Prostate gland (tissue), 2 donors: ENCODE measurements around the gene PEF1. TPM values are rescaled to one million over a fixed set of nuclear protein-coding genes. Genes with fewer than 3 reads are reported as not detected.

Experiments
- DNase-seq: peaks from one replicate; pipeline ENCODE4 v3.0.0-alpha.2; 2019; ENCODE audit warnings: low spot score
- H3K27ac ChIP-seq, 2 donors: fragments of 200-600 bp; sonication (generic); 2 replicates each; pipeline ENCODE4 v1.5.1; 2017 to 2019
- H3K27me3 ChIP-seq: fragments of 200-600 bp; sonication (generic); replicated peaks from 2 replicates; pipeline ENCODE4 v1.5.1; 2019; ENCODE audit not compliant: insufficient read depth
- H3K36me3 ChIP-seq, 2 donors: fragments of 200-600 bp; sonication (generic); 1 replicate in 1 of 2; 2 replicates in 1 of 2; pipeline versions ENCODE4 v1.5.1 to v1.8.1; 2017 to 2019
- H3K4me1 ChIP-seq: fragments of 200-600 bp; sonication (generic); replicated peaks from 2 replicates; pipeline ENCODE4 v1.5.1; 2019
- H3K4me3 ChIP-seq, 2 donors: fragments of 200-600 bp; sonication (generic); 2 replicates each; pipeline ENCODE4 v1.5.1; 2017 to 2019
- H3K9me3 ChIP-seq: fragments of 200-600 bp; sonication (generic); 2 replicates; pipeline ENCODE4 v1.5.1; 2017
- POLR2A ChIP-seq: fragments of 450-650 bp; IDR thresholded peaks from one replicate; pipeline ENCODE4 v1.6.1; 2016; ENCODE audit warnings: antibody characterized with exemption, mild to moderate bottlenecking
- POLR2AphosphoS5 ChIP-seq: sonication (generic); formaldehyde crosslinking; IDR thresholded peaks from one replicate; pipeline ENCODE4 v1.6.1; 2017; ENCODE audit warnings: antibody characterized with exemption
- WGBS: methylation state at CpG from one replicate; pipeline ENCODE4 v1.1.5; 2018; 5-methylcytosine and 5-hydroxymethylcytosine counted together
- intact Hi-C: fragments of 100-400 bp; cut with DNase I; formaldehyde crosslinking; loops from one replicate; pipeline ENCODE4 v1.14.2; 2022
- total RNA-seq, 2 donors: library from RNA; depleted of rRNA; stranded (reverse); fragments of >200 nt; gene quantifications; one replicate each; pipeline ENCODE4 v1.1.0, GENCODE V29; 2016
- TF ChIP-seq, protein P1 (sequence below), 4 experiments: fragments of 200-600 bp in 2 of 4; fragments of 450-650 bp in 2 of 4; sonication (generic) in 2 of 4; IDR thresholded peaks; 1 replicate in 3 of 4; 2 replicates in 1 of 4; pipeline ENCODE4 v1.5.1; 2016 to 2019; ENCODE audit warnings: antibody characterized with exemption in 4 of 4, mild to moderate bottlenecking in 2 of 4, moderate library complexity in 2 of 4

The PEF1 gene
- total RNA-seq, 2 donors from 2014 or later = 83.1 to 99.5 TPM

DNA sequence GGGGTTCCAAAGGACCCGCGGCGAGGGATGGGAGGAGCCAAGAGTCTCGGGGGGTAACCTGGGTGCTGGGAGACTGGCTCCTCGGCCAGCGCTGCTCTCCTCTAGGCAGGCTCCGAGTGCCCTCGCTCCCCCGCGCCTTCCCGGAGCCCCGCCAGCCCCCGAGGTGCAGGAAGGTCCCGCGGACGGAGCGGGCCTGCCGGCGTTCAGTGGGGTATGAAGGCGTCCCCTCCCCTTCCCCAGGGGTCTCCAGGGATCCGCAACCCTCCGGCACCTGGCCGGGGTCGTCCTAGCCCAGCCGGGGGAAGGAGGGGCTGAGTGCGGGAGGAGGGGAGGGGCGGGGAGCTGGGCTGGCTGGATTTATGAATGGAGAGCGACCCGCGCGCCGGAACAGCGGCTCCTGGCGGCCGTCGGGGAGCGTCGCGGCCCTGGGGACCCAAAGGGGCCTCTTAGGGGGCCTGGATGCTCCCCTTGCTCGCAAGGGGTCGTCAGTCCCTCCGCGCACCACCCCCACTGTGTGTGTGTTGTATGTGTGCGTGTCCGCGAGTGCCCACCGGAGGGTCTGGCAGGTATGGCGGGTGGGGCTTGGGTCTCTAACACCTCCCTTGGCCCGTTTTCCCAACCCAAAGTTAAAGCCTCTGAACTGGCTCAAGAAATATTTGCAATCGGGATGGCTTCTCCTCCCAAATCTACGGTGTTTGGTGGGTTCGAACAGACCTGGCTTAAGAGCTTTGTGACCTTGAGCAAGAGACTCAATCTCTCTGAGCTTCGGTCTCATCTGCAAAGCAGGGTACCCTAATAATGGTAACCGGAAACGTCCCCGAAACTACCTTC, 26.5 kb downstream of the PEF1 start:
- 19% methylated on average over 40 of the region's 56 CpGs for WGBS
- no peak for DNase-seq
- intact Hi-C loops = no loop called here

GRCh38 chr1:31617218-31617915, 27.3 kb downstream of the PEF1 start, which contains the start of gene HCRTR1:
Gene HCRTR1, plus strand, starts transcription at chr1:31617689. Its CDS starts 1,504 bp downstream, at chr1:31619193.
- Histone ChIP-seq H3K36me3 (no peaks in the 10 kb centered on the region), H3K9me3 (no peaks in the 10 kb centered on the region), H3K27me3 (peaks cover 4% of the 10 kb centered on the region), H3K27ac (no peak within 1 kb of the TSS), H3K4me3 (peak within 1 kb of the TSS; percentile 31 to 40), H3K4me1 (no peaks in the 10 kb centered on the region)
- intact Hi-C loops = no loop called here
- WGBS = 9% methylated on average over 33 of the region's 48 CpGs
- DNase-seq = no peak
- TF ChIP-seq, protein P1, sequence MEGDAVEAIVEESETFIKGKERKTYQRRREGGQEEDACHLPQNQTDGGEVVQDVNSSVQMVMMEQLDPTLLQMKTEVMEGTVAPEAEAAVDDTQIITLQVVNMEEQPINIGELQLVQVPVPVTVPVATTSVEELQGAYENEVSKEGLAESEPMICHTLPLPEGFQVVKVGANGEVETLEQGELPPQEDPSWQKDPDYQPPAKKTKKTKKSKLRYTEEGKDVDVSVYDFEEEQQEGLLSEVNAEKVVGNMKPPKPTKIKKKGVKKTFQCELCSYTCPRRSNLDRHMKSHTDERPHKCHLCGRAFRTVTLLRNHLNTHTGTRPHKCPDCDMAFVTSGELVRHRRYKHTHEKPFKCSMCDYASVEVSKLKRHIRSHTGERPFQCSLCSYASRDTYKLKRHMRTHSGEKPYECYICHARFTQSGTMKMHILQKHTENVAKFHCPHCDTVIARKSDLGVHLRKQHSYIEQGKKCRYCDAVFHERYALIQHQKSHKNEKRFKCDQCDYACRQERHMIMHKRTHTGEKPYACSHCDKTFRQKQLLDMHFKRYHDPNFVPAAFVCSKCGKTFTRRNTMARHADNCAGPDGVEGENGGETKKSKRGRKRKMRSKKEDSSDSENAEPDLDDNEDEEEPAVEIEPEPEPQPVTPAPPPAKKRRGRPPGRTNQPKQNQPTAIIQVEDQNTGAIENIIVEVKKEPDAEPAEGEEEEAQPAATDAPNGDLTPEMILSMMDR (IDR thresholded peaks at IDR 0.05) = no peak
- TF ChIP-seq POLR2A = no peak
- no peak for TF ChIP-seq POLR2AphosphoS5

More for the DNA sequence above, 26.5 kb downstream of the PEF1 start:
- TF ChIP-seq POLR2A = no peak
- TF ChIP-seq, protein P1 (IDR thresholded peaks at IDR 0.05) = peak; percentile 51 to 70 (median 59)
- Histone ChIP-seq H3K9me3 (no peaks in the 10 kb centered on the region), H3K27ac (no peak overlapping the region), H3K4me3 (peak overlapping the region; percentile 31 to 40), H3K36me3 (no peaks in the 10 kb centered on the region), H3K4me1 (no peaks in the 10 kb centered on the region), H3K27me3 (peaks cover 4% of the 10 kb centered on the region)

- DNase-seq = no peak
Observed at GRCh38 chr1:31615939-31616338, 28.7 kb downstream of the PEF1 start.

DNA sequence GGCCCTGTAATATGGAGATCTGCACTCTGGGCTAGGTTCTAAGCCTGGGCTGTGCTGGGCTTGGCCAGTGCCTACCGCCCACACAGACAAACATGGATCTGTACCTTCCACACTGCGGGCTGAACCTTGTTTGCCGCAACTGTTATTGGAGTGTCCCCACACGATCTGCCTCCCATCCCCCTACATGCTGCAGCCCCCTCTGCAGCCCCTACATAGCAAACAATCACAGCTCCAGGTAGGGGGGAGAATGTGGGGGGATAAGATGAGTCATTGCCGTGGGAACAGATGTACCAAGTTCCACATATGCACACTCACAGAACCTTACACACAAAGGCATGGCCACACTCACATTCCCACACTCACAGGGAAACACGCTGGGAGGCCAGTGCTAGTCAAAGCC, 29.3 kb downstream of the PEF1 start:
- WGBS = 83% methylated on average over 6 of the region's 6 CpGs
- Histone ChIP-seq H3K4me1 (no peaks in the 10 kb centered on the region), H3K27me3 (peaks cover 4% of the 10 kb centered on the region), H3K9me3 (no peaks in the 10 kb centered on the region), H3K4me3 (no peak overlapping the region), H3K27ac (no peak overlapping the region), H3K36me3 (no peaks in the 10 kb centered on the region)
- intact Hi-C loops = no loop called here
- no peak for DNase-seq
- TF ChIP-seq POLR2AphosphoS5 = no peak

More at GRCh38 chr1:31615939-31616338, 28.7 kb downstream of the PEF1 start:
- Histone ChIP-seq H3K9me3 (no peaks in the 10 kb centered on the region), H3K27ac (no peak overlapping the region), H3K27me3 (peaks cover 4% of the 10 kb centered on the region), H3K4me1 (no peaks in the 10 kb centered on the region), H3K4me3 (no peak overlapping the region), H3K36me3 (no peaks in the 10 kb centered on the region)
- 47% methylated on average over 2 of the region's 2 CpGs for WGBS
- TF ChIP-seq POLR2A (no peak), POLR2AphosphoS5 (no peak)
- TF ChIP-seq, protein P1 (IDR thresholded peaks at IDR 0.05) = no peak
- intact Hi-C loops = no loop called here

- TF ChIP-seq, protein P1 (IDR thresholded peaks at IDR 0.05) = no peak
- TF ChIP-seq POLR2AphosphoS5 (no peak), POLR2A (no peak)
- no peak overlapping the region for H3K4me3 ChIP-seq
- intact Hi-C loops = no loop called here
- no peak for DNase-seq
- H3K27ac ChIP-seq = no peak overlapping the region
- H3K4me1 ChIP-seq = no peaks in the 10 kb centered on the region
- peaks cover 4% of the 10 kb centered on the region for H3K27me3 ChIP-seq
- H3K9me3 ChIP-seq = no peaks in the 10 kb centered on the region
- H3K36me3 ChIP-seq = no peaks in the 10 kb centered on the region
- 81% methylated on average over 8 of the region's 8 CpGs for WGBS
Observed at GRCh38 chr1:31614414-31615005, 30.2 kb downstream of the PEF1 start.
